H1 (cell line): ENCODE data around the gene TRAPPC2B. TPM values are rescaled to one million over a fixed set of nuclear protein-coding genes. Genes with fewer than 3 reads are reported as not detected.

Source experiments
- CHD1 ChIP-seq: IDR thresholded peaks from 2 replicates; pipeline ENCODE4 v1.6.1; 2012; ENCODE audit warnings: low read depth, low read length, improper control_type of control experiment
- CHD7 ChIP-seq: fragments of 300-600 bp; sonication (generic); IDR thresholded peaks from 2 replicates; pipeline ENCODE4 v1.7.1; 2012; ENCODE audit warnings: low read length, moderate library complexity, mild to moderate bottlenecking, inconsistent platforms; ENCODE audit not compliant: insufficient replicate concordance
- EZH2 ChIP-seq: fragments of 200-600 bp; sonication (generic); IDR thresholded peaks from 2 replicates; pipeline ENCODE4 v1.7.1; 2012; ENCODE audit warnings: low read depth, mild to moderate bottlenecking, moderate library complexity, low read length, inconsistent platforms; ENCODE audit not compliant: severe bottlenecking
- NANOG ChIP-seq: IDR thresholded peaks from 2 replicates; pipeline ENCODE4 v1.6.1; 2011; ENCODE audit warnings: low read length, low read depth, mild to moderate bottlenecking, inconsistent platforms; ENCODE audit not compliant: insufficient read depth, poor library complexity, severe bottlenecking
- RBBP5 ChIP-seq: IDR thresholded peaks from 2 replicates; pipeline ENCODE4 v1.7.1; 2012; ENCODE audit warnings: low read depth, mild to moderate bottlenecking, inconsistent platforms, low read length, moderate library complexity, borderline replicate concordance
- SIN3A ChIP-seq, 2 experiments: IDR thresholded peaks in 1 of 2; conservative IDR thresholded peaks in 1 of 2; 2 replicates each; pipeline ENCODE4 v1.6.1; 2011 to 2012; ENCODE audit warnings: low read length in 2 of 2, improper control_type of control experiment in 1 of 2, low read depth in 1 of 2, mild to moderate bottlenecking in 1 of 2
- SIRT6 ChIP-seq: IDR thresholded peaks from one replicate; pipeline ENCODE4 v1.7.1; 2012; ENCODE audit warnings: low read length, inconsistent platforms
- SP4 ChIP-seq: IDR thresholded peaks from 2 replicates; pipeline ENCODE4 v1.6.1; 2012; ENCODE audit warnings: low read length, inconsistent platforms
- ZNF274 ChIP-seq: IDR thresholded peaks from 2 replicates; pipeline ENCODE4 v1.7.0; 2012; ENCODE audit warnings: low read length, borderline replicate concordance; ENCODE audit errors: extremely low read depth
- polyA plus RNA-seq, 7 experiments: library from polyadenylated mRNA; depleted of rRNA in 3 of 7; stranded (reverse) in 5 of 7; unstranded in 2 of 7; fragments of >200 nt in 5 of 7; fragments of 200-250 nt in 2 of 7; gene quantifications; 1 replicate in 5 of 7; 2 replicates in 1 of 7; 4 replicates in 1 of 7; pipeline versions ENCODE4 v1.2.1 to v1.2.3, GENCODE V29; 2011 to 2013; ENCODE audit warnings: missing spikeins in 2 of 7, mixed read lengths in 2 of 7
- total RNA-seq: library from RNA; stranded (reverse); fragmentation: NEBNext Ultra II Directional; extraction: Animal tissue kit (Norgen Biotek cat#: 25700); gene quantifications from 2 replicates; pipeline ENCODE4 v1.2.1, GENCODE V29; 2021
- TF ChIP-seq, protein P1 (sequence below): IDR thresholded peaks from 2 replicates; pipeline ENCODE4 v1.6.1; 2012; ENCODE audit warnings: inconsistent platforms

The TRAPPC2B gene
- total and polyA plus RNA-seq, 2 of the 8 experiments (the other 6 are each of a cell fraction or from before 2014, with no cell fraction given): 8.7 to 28.3 TPM

DNA sequence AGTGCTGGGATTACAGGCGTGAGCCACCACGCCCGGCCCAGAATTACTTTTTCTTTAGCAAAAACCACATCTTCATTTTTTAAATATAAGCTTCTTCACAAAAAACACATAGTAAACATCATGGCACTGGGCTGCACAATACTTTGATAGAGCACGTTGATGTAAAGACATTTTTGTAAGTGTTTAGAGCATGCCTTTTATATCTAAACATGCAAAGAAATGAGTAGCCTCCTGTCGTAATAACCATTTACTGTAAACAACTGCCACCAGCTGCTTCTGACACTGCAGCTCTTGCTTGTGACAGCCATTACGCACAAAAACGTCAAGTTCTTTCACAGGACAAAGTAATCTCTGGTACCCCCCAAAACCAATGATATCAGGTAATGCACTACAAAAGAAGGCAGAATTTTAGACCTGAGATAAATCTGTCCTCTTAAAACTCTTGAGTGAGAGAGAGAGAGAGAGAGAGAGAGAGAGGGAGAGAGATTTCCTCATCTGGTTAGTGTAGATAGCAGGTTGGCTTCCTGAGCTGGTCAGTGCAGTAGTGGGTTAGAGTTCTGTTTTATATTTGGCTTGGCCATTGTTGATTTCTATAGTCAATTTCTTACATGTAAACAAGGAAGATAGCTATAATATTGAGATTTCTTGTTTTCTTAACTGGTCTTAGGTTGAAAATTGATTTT lies 19.6 kb downstream of the TRAPPC2B start (continued):
- no peak for TF ChIP-seq CHD7
- TF ChIP-seq NANOG: no peak
- TF ChIP-seq SIRT6: no peak
- TF ChIP-seq RBBP5: no peak
- no peak for TF ChIP-seq SIN3A (conservative IDR thresholded peaks at IDR 0.05 in 1 of 2, IDR thresholded peaks at IDR 0.05 in 1 of 2; ENCODE audit: low read depth in 1 of 2, low read length in 2 of 2)
- TF ChIP-seq ZNF274: no peak
- no peak for TF ChIP-seq EZH2
- no peak for TF ChIP-seq CHD1
- TF ChIP-seq, protein P1, sequence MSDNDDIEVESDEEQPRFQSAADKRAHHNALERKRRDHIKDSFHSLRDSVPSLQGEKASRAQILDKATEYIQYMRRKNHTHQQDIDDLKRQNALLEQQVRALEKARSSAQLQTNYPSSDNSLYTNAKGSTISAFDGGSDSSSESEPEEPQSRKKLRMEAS: no peak
- no peak for TF ChIP-seq SP4
